NOMO-1 (cell line): ENCODE measurements around the gene ATG4B.
A peak's percentile ranks its signal among the peaks of the same experiment; 100 is the strongest.

Experiments
- DNase-seq, 2 experiments: peaks; one replicate each; lab custom pipeline; 2025; ENCODE audit not compliant: unreplicated experiment in 2 of 2; lab: John Stamatoyannopoulos, UW

Gene ATG4B

DNA sequence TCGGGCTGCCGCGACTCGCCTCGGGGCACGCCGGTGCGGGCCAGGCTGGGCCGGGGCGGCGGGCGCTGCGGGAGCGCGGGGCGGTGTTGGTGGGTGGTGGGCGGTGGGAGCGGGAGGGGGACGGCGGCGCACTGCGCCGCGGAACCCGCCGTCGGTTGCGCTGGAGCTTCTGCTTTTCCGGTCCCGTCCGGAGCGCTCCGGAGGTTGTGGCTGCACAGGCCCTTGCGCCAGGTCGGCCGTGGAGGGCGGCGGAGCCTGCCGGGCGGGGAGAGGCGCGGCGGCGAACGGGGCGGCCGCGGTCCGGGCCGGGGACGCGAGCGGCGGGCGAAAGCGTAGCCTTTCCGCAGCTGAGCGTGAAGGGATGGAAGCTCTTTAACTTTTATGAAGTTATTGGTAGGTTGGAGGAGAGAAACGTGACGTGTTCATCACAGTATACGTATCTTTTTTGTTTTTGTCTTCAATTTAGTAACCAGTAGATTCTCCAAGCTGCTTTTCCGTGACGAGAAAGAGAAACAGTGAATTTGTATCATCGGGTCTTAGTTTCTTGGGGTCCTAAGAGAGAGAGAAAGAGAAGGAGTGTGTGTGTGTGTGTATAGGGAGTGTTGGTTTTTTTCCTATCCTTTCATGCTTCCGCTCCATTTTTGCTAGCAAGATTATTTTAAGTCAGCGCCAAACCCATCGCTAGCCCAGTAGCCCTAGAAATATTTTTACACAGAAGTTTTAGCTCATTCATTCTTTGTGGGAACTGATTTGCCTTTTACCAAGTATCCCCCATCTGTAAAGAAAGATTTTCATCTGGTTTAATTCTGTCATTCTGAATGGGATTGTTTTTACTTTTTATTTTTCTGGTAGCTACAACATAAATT lies 535 bp downstream of the ATG4B start:
- DNase-seq = peak in 1 of 2 experiments; percentile 39

DNA sequence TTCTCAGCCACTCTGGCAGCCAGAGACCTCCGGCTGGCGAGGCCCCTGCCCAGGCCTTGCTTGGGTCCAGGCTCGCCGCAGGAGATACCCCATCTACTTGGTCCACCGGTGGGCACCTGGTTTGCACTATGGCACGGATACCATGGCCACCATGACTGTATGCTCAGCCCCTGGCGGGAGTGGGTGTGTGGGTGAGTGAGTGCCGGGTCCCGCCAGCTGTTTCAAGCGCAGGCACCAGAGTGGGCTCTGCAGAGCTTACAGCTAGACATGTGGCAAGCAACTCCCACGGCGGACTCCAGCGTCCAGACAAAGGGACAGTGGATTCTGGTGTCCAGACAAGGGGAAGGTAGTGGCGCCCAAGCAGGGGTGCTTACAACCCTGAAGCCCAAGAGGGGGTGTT lies 1.4 kb downstream of the ATG4B start:
- no peak for DNase-seq

DNA sequence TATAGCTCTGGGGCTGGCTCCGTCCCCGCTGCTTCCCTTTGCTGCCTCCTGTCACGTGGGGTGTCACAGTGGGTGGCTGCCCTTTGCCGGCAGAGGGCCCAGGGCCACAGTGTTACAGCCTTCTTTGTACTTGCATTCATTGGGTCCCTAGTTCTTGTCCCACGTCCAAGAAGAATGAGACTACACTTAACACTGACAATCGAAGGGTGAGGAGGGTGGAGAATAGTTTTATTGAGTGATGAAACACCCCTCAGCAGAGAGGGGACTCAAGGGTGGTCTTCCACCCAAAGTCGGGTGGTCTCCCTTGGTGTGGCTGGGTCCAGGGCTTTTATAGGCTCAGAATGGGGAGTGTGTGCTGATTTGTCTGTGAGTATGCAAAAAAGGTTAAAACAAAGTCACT lies 1.9 kb downstream of the ATG4B start:
- no peak for DNase-seq

DNA sequence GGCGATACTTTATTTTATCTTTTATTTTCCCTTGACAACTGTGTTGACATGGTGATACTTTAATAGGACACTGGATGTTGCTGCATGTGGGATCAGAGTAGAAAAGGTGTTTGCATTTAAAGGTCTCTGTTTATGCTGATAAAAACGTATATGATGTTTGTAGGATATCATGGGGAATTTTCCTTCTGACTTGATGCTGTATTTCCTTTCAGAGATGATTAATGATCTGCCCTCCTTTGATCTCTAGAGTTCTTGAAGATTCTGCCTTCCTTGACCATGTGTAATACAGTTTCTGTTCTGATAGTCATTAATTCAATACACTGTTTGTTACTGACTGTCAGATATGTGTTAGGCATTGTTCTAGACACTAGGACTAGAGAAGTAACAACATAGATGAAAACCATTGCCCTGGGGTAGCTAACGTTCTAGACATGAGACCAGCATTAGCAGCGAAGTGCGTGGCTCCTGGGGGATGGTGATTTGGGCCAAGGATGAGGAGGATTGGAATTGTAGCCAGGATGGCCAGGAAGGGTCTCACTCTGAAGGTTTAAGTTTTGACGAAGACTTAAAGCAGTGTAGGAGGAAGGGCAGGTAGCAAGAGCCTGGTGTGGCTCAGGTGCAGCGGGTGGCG lies 2.8 kb downstream of the ATG4B start:
- no peak for DNase-seq

DNA sequence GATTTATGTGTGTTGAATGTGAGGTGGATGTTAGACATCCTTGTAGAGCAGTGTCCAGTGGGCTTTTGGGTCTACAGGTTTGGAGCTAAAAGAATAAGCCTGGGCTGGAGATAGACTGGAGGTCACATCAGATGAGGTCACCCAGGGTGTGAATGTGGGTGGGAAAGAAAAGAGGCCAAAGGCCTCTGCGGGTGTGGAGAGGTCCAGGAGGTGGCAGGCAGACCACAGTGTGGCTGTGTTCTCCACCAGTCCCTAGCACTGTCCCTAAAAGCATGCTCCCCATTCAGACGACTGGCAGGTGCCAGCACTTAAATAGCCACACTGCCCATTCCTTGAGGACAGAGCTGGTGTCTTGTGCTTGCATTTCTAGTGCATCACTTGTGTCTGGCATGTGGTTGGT lies 4.1 kb downstream of the ATG4B start:
- DNase-seq = no peak

DNA sequence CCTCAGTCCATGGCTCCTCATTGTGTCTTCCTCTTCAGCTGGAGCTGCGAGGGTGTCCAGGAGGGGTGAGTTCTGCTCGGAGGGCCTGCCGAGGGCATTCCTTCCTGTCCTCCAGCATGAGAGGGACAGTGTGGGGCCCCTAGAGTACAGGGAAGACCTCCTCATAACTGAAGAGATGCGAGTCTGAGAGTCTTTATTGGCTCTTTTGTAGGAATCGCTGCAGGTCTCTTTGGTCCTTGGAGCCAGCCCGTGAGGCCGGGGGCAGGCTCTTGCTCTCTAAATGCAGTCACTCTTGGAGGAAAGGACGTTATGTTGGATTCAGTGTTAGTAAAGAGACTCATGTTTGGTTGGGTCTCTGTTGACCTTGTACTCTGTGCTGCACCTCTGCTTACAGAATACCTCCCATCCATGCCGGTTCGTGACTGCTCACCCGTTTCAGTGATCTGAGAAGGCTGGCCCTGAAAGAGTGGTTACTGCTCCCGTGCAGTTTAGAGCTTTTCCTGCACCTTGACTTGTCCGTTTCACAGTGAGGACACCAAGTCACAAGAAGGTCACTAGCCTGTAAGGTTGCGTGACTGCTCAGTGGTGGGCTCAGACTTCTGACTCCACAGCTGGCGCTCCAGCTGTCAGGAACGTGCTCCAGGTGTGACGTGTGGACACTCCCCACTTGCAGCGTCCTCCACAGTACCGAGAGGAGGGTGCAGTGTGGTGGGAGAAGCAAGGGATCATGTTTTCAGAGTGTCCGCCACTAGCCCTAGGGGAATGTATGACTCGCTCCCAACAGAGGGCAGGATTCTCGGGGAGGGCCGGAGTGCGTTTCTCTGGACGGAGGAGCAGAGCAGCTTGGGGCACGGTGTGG lies 7.8 kb downstream of the ATG4B start:
- DNase-seq = no peak

DNA sequence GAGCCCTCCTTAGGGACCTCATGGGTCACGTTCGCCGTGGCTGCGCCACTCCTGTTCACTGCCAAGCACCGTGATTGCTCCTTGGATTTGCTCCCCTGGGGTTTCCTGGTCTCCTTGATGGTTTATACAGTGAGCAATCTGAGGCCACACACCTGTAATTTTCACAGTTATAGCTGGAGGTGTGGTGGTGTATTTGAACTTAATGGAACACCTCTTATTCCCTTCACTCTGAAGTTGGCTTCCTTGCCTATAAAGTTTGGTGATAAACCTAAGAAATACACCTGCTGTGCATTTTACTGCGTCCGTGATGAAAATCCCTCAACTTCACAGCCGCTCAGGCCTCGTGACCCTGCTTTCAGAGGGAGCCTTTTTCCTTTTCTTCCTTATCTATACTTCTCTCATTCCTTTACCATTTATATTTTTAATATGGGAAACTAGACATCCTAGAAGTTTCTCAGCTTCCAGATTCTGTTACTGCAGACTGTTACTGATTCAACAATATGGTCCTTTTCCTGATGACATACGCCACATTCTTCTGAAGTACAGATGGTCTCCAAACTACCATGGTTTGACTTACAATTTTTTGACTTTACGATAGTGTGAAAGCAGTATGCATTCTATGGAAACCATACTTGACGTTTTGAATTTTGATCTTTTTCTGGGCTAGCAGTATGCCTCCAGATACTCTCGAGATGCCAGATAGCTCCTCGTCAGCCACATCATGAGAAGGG lies 8.6 kb downstream of the ATG4B start:
- no peak for DNase-seq

DNA sequence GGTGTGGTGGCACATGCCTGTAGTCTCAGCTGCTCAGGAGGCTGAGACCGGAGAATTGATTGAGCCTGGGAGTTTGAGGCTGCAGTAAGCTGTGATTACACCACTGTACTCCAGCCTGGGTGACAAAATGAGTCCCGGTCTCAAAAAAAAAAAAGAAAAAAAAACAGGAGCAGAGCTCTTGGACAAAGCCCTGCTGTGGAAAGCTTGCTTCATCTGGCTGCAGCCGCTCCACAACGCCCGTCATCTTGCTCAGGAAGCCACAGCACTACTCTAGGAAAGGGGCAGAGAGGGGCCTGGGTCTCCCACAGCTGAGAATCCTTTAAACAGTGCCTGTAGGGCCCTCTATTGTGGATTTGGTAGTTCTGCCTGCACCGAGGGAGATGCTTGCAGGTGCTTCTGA lies 11.0 kb downstream of the ATG4B start:
- DNase-seq = no peak

DNA sequence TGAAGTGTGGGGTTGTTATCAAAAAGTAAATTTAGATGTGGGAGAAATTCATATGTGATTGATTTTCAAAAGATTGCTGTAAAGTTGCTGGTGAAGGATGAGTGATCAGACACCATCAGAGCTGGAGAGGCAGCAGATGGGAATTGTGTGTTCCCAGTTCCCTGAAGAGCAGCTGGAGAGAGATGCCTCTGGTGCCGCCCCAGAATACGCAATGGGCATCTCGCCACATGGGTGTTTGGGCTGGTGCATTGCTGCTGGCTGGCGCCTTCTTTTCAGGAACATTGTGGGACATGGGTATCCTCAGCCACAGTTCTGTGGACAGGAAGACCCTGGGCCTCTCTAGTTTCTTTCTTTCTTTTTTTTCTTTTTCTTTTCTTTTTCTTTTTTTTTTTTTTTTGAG lies 11.9 kb downstream of the ATG4B start:
- DNase-seq = no peak

DNA sequence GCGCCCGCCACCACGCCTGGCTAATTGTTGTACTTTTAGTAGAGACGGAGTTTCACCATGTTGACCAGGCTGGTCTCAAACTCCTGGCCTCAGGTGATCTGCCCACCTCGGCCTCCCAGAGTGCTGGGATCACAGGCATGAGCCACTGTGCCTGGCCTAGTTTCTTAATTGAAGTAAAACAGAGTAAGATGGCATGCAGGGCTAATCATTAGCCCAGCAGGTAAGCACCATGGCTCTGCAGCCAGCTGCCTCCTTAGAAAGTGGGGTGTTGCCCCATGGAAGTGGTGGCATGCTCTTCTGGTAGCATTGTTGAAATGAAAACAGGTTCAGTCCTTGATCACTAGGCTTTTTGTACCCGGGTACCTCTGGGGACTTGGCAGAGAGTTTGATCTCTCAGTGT lies 12.4 kb downstream of the ATG4B start:
- DNase-seq = no peak

DNA sequence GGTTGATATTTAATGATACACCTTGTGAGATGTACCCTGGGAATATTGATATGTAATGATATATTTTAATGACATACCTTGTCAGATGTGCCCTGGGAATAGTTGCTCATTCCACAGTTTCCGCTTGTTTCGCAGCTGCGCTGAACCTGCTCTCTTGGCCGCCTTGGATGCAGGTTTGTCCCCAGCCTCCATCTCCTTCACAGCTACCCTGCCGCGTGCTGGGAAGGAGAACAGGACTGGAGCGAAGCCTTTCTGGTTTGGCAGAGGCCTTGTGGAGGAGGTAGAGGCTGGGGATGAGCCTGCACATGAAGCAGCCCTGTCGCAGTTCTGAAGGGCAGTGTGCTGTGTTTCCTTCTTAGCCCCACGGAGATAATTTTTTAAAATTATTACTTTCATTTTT lies 14.6 kb downstream of the ATG4B start:
- no peak for DNase-seq

DNA sequence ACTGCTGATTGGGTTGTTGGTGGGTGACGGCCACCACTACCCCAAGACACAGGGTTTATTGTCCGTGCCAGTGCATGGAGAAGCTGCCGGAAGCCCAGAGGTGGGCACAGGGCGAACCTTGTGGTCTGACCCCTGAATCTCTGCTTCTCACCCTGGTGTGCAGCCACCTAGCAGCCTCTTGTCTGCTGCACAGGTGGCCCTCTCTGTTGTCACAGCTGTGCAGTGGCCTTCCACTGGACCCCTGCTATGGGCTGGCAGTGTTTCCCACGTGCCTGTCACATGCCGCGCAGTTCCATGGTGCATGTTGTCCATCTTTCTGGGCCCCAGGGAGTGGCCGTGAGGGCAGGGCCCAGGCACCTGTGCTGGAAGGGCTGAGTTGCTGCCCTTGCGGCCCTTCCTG lies 15.2 kb downstream of the ATG4B start:
- no peak for DNase-seq

DNA sequence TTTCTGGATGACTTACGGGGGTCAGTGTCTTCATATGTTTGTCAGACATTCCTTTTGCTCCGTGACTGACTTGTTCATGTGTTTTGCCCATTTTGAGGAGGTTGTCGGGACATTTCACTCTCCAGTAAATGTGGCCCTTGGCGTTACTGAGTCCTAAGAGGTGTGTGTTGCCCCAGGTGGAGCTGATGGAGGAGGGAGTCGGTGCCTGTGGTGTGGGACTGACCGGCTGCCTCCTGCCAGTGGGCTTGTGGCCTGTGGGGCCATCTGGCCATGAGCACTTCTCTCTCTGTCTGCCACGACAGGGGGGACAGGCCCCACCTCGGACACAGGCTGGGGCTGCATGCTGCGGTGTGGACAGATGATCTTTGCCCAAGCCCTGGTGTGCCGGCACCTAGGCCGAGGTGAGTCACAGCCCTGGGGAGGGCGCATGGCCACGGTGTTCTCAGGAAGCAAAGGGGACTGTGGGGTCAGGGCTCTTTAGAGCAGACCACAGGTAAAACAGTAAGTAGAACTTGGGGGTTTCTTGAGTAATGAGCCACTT lies 15.8 kb downstream of the ATG4B start:
- no peak for DNase-seq

DNA sequence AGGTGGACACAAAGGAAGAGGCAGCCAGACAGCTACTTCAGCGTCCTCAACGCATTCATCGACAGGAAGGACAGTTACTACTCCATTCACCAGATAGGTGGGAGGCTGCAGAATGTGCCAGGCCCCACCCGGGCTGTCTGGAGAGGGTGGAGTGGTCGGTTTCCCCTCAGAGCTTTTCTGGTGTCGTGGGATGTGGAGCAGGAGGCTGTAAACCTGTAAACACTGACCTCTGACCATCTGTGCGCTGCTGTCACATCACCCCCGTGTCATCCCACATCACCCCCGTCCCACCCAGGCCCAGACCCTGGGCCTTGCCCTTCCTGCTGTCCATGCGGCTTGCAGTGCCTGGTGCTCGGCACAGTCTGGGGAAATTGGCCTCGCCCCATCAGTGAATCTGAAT lies 17.1 kb downstream of the ATG4B start:
- DNase-seq = no peak

DNA sequence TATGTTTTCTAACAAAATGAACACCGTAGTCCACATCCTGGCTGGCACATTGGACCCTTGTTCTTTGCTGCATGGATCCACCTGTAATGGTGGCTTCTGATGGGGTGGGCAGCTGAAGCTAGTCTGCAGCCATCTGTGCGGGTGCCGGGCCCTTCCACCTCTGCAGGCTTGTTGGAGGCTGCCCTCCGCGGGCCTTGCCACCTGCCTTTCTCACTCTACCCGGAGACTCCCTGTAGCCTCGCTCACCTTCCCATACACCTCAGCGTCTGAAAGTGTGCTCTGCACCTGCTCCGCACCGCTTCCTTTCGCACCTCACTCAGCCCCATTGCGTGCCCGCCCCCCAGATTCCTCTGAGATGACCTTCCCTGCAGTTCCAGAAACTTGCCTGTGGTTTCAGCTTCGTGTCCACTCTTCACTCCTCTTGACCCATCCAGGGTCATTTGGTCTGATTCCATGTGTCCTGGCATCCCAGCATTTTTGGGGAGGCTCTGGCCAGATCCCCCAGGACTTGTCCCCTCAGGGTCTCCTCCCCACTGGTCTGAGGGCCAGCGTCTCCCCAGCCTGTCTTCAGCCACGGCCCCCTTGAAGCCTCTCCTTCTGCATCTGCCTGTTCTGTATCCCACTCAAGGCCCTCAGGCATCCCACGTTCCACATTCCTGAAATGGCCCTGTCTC lies 18.2 kb downstream of the ATG4B start:
- no peak for DNase-seq

DNA sequence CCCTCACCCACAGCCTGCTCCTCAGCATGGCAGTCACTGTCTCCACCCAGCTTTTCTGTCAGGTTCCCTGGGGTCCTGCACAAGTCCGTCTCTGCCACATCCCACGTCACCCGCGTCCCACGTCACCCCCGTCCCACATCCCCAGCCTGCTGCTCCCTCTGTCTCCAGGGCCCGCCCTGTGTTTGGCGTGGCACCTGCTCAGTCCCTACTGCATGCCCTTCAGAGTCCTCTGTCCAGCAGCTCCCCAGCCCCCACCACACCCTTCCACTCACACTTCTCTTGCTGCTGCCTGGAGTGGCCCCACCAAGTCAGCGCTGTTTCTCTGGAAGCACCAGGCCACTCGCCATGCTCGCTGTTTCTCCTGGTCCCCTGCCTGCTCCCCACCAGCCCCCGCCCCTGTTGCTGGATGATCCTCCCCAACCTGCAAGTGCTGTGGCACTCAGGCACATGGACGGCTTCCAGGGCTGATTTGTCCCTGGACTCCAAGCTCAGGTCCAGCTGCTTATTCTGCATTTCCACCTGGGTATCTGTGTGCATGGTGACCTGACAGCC lies 18.8 kb downstream of the ATG4B start:
- DNase-seq = no peak

DNA sequence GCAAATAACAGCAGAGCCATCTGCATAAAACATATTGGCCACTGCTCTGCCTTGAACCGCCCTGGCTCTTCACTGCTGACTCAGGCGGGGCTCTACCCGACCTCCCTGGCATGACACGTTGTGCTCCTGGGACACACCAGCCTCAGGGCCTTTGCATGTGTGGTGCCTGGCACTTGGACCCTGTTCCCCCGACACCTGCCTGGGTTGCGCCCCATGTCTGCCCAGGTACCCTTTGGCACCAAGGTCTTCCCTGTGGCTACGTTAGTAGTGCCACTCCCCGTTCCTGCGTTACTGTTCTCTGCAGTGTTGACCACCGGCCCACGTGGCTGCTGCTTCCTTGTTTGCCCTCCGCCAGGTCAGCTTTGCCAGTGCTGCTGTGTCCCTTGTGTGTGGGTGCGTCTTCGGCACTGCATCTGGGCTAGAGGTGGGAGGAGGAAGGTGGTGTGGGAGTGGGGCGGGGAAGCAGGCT lies 20.3 kb downstream of the ATG4B start:
- DNase-seq = no peak

DNA sequence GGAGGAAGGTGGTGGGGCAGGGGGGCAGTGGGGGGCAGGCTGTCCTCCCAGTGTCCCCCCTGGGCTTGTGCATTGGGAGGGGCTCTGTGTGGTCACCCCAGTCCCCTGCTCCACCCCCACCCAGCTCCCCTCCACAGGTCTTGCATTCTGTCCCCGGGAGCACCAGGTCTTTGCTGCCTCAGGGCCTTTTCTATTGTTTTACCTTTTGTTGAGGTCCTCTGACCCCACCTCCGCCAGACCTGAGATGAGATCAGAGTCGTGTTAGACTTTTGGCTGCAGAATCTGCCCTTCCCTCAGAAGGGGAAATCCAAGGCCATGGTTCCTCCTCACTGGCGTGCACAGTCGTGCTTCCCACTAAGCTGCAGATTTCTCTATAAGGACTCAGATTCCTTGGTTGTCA lies 20.8 kb downstream of the ATG4B start:
- DNase-seq = no peak

DNA sequence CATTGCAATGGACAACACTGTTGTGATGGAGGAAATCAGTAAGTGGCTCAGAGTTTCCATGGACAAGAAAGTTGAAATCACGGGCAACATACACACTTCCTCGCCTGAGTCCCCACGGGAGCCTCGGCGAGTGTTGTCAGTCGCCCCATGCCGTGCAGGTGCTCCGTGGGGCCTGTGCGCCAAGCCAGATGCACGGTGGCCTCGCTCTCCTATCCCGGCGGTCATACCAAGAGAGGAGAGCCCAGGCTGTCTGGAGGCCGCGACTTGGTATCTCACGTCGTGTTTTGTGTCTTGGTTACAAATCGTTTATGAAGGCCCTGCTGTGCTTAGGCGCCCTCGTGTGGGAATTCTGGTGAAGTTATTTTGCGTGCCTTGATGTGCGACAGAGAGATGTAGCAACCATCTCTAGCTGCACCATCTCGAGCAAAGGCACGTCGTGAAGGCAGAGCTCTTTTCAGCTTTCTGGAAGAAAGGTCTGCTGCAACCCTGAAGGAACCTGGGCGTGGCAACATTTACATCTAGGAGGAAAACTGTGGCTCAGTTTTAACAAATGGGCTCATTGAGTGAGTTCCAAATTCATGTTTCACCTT lies 21.8 kb downstream of the ATG4B start:
- DNase-seq = peak; percentile 9 to 10
